Suprapubic skin (tissue), 4 donors: ENCODE measurements around the gene SEMA3F. TPM values are rescaled to one million over a fixed set of nuclear protein-coding genes. Genes with fewer than 3 reads are reported as not detected.

Experiments used
- DNase-seq, 2 donors: peaks; one replicate each; pipeline ENCODE4 v3.0.0-alpha.2; 2019; ENCODE audit warnings: low spot score in 2 of 2
- H3K27ac ChIP-seq: fragments of 200-600 bp; sonication (generic); one replicate; pipeline ENCODE4 v1.5.1; 2019
- H3K27me3 ChIP-seq: fragments of 200-600 bp; sonication (generic); one replicate; pipeline ENCODE4 v1.5.1; 2019
- H3K36me3 ChIP-seq: fragments of 200-600 bp; sonication (generic); one replicate; pipeline ENCODE4 v1.5.1; 2019
- H3K4me1 ChIP-seq: fragments of 200-600 bp; sonication (generic); one replicate; pipeline ENCODE4 v1.5.1; 2019
- H3K4me3 ChIP-seq: fragments of 200-600 bp; sonication (generic); one replicate; pipeline ENCODE4 v1.5.1; 2019; ENCODE audit warnings: mild to moderate bottlenecking
- H3K9me3 ChIP-seq: fragments of 200-600 bp; sonication (generic); one replicate; pipeline ENCODE4 v1.5.1; 2019
- EP300 ChIP-seq: sonication (generic); formaldehyde crosslinking; IDR thresholded peaks from one replicate; pipeline ENCODE4 v1.6.1; 2017; ENCODE audit warnings: antibody characterized with exemption
- POLR2A ChIP-seq, 2 donors: fragments of 450-650 bp; IDR thresholded peaks; one replicate each; pipeline ENCODE4 v1.6.1; 2017; ENCODE audit warnings: antibody characterized with exemption in 2 of 2, mild to moderate bottlenecking in 2 of 2, moderate library complexity in 2 of 2
- POLR2AphosphoS5 ChIP-seq, 3 donors: sonication (generic); formaldehyde crosslinking; IDR thresholded peaks; one replicate each; pipeline ENCODE4 v1.6.1; 2017; ENCODE audit warnings: antibody characterized with exemption in 3 of 3
- WGBS: methylation state at CpG from one replicate; pipeline ENCODE4 v1.1.5; 2018; 5-methylcytosine and 5-hydroxymethylcytosine counted together
- total RNA-seq, 4 donors: library from RNA; depleted of rRNA; stranded (reverse); fragments of >200 nt; gene quantifications; one replicate each; pipeline ENCODE4 v1.1.0, GENCODE V29; 2016
- TF ChIP-seq, protein P1 (sequence below), 2 donors: fragments of 200-600 bp in 1 of 2; fragments of 450-650 bp in 1 of 2; sonication (generic) in 1 of 2; IDR thresholded peaks; one replicate each; pipeline ENCODE4 v1.5.1; 2016 to 2019; ENCODE audit warnings: antibody characterized with exemption in 2 of 2, mild to moderate bottlenecking in 1 of 2, moderate library complexity in 1 of 2

The SEMA3F gene
- total RNA-seq, 4 donors from 2014 or later, result 123 to 188 (median 130) TPM

DNA sequence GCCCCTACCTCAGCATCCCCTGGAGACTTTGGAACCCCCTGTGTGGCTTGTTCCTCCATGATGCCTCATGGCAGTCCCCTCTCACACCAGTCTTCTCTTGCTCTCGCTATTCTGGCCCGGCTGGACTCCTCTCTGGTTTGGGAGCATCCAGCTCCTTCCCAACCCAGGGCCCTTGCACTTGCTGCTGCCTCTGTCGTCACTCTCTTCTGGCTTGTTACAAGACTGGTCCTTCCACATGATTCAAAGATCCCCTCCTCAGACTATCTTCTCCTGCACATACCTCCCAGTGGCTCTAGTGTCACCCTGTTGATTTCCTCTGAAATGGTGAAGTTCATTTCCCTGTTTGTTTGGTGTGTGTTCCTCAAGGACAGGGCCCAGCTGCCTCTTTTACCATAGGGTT is 74.4 kb downstream of the SEMA3F start:
- Histone ChIP-seq H3K9me3 (no peaks in the 10 kb centered on the region), H3K4me1 (peaks cover 47% of the 10 kb centered on the region), H3K27me3 (no peaks in the 10 kb centered on the region), H3K4me3 (no peak overlapping the region), H3K36me3 (no peaks in the 10 kb centered on the region), H3K27ac (peak overlapping the region; percentile 37)
- TF ChIP-seq EP300, result no peak
- no peak for TF ChIP-seq POLR2AphosphoS5 (IDR thresholded peaks at IDR 0.05)
- TF ChIP-seq, protein P1, sequence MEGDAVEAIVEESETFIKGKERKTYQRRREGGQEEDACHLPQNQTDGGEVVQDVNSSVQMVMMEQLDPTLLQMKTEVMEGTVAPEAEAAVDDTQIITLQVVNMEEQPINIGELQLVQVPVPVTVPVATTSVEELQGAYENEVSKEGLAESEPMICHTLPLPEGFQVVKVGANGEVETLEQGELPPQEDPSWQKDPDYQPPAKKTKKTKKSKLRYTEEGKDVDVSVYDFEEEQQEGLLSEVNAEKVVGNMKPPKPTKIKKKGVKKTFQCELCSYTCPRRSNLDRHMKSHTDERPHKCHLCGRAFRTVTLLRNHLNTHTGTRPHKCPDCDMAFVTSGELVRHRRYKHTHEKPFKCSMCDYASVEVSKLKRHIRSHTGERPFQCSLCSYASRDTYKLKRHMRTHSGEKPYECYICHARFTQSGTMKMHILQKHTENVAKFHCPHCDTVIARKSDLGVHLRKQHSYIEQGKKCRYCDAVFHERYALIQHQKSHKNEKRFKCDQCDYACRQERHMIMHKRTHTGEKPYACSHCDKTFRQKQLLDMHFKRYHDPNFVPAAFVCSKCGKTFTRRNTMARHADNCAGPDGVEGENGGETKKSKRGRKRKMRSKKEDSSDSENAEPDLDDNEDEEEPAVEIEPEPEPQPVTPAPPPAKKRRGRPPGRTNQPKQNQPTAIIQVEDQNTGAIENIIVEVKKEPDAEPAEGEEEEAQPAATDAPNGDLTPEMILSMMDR (IDR thresholded peaks at IDR 0.05), result no peak
- TF ChIP-seq POLR2A (IDR thresholded peaks at IDR 0.05), result no peak
- DNase-seq, result no peak
- WGBS, result 67% methylated on average over 1 of the region's 3 CpGs

DNA sequence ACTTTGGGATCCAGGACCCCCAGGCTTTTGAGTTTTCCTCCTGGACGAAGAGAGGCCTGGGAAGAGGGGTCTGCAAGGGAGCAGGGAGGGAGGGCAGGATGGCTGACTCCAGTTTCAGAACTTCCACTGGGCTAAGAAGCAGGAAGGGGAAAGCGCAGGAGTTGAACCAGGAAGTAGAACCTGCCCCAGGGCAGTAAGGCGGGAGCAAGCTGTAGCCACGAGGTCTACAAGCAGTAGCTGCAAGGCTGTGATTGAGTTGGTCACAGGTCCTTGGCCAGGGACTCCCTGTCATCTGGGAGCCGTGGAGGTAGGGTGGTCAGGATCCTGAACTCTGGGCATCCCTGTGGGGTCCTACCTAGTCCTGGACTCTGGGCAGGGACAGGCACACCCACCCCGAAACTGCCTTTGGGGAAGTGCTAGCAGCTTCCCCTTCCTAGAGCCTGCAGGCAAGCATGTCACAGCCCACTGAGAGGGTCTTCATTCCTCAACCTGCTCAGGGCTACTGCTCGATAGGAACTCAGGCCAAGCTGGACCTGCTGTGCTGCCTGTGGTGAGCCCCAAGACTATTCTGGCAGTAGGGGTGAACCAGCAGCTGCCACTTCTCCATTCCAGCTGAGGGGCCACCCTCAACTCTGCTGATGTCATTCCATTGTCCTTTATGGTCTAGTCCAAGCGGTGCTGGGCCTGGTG is 75.1 kb downstream of the SEMA3F start:
- no peak for DNase-seq
- peaks cover 55% of the 10 kb centered on the region for H3K4me1 ChIP-seq
- H3K9me3 ChIP-seq, result no peaks in the 10 kb centered on the region
- WGBS, result 94% methylated on average over 6 of the region's 8 CpGs
- no peaks in the 10 kb centered on the region for H3K27me3 ChIP-seq
- peak overlapping the region; percentile 37 for H3K27ac ChIP-seq
- TF ChIP-seq POLR2A (IDR thresholded peaks at IDR 0.05), result no peak
- no peak for TF ChIP-seq POLR2AphosphoS5 (IDR thresholded peaks at IDR 0.05)
- TF ChIP-seq, protein P1 (IDR thresholded peaks at IDR 0.05), result no peak
- TF ChIP-seq EP300, result no peak
- H3K36me3 ChIP-seq, result no peaks in the 10 kb centered on the region
- no peak overlapping the region for H3K4me3 ChIP-seq

DNA sequence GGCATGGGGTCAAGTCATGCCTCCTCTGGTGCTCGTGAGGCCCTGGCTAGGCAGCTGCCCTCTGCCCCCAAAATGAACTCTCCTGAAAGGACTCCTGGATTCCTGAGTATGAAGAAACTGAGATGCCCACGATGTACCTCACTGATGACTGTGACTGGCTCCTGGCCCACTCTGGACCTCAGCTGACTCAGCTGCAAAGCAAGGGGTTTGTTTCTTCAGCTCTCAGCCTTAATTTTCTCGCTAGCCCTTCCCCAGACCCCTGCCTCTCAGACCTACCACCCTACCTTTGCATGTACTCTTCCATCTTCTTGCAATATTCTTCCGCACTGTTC is 75.6 kb downstream of the SEMA3F start:
- no peak overlapping the region for H3K4me3 ChIP-seq
- no peaks in the 10 kb centered on the region for H3K9me3 ChIP-seq
- DNase-seq, result no peak
- no peaks in the 10 kb centered on the region for H3K27me3 ChIP-seq
- no peak for TF ChIP-seq POLR2AphosphoS5 (IDR thresholded peaks at IDR 0.05)
- H3K27ac ChIP-seq, result no peak overlapping the region
- no peaks in the 10 kb centered on the region for H3K36me3 ChIP-seq
- 88% methylated on average over 4 of the region's 4 CpGs for WGBS
- peaks cover 57% of the 10 kb centered on the region for H3K4me1 ChIP-seq

DNA sequence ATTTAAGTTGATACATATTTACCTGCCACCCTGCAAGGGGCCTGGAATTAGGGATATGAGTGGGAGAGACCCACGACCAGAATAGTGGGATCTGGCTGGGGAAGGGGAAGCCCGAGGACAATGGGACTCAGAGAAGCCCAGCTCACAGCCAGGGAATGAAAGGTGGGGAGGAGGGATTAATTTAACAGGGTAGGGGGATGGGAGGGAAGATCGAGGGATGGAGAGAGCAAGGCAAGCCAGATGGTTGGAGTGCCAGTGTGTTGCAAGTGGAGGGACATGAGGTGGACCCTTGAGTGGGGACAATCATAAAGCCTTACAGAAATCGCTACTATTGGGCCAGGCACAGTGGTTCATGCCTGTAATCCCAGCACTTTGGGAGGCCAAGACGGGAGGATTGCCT is 76.5 kb downstream of the SEMA3F start:
- Histone ChIP-seq H3K36me3 (no peaks in the 10 kb centered on the region), H3K27ac (no peak overlapping the region), H3K4me1 (peaks cover 52% of the 10 kb centered on the region), H3K27me3 (no peaks in the 10 kb centered on the region), H3K9me3 (no peaks in the 10 kb centered on the region), H3K4me3 (no peak overlapping the region)
- TF ChIP-seq EP300 (no peak), POLR2AphosphoS5 (IDR thresholded peaks at IDR 0.05) (no peak), POLR2A (IDR thresholded peaks at IDR 0.05) (no peak)
- TF ChIP-seq, protein P1 (IDR thresholded peaks at IDR 0.05), result no peak
- 85% methylated on average over 5 of the region's 5 CpGs for WGBS
- DNase-seq, result no peak

DNA sequence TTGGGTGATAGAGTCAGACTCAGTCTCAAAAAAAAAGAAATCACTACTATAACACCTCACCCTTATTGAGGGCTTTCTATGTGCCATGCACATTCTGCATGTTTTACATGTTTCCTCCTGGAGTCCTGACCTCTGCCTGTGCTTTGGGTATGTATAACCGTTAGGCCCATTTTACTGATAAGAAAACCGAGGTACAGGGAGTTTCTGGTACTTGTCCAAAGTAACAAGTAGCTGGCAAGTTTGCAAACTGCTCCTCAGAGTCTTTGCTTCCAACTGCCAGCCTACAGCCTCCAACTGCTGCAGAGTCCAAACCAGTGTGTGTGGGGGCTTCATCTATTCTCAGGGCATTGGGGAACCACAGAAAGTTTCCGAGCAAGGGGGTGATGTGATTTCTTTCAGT is 77.2 kb downstream of the SEMA3F start:
- H3K4me1 ChIP-seq, result peaks cover 52% of the 10 kb centered on the region
- H3K27ac ChIP-seq, result no peak overlapping the region
- DNase-seq, result no peak
- 80% methylated on average over 3 of the region's 3 CpGs for WGBS
- no peak overlapping the region for H3K4me3 ChIP-seq
- no peaks in the 10 kb centered on the region for H3K9me3 ChIP-seq
- TF ChIP-seq, protein P1 (IDR thresholded peaks at IDR 0.05), result no peak
- TF ChIP-seq POLR2A (IDR thresholded peaks at IDR 0.05) (no peak), POLR2AphosphoS5 (IDR thresholded peaks at IDR 0.05) (no peak)
- no peaks in the 10 kb centered on the region for H3K27me3 ChIP-seq
- no peaks in the 10 kb centered on the region for H3K36me3 ChIP-seq

DNA sequence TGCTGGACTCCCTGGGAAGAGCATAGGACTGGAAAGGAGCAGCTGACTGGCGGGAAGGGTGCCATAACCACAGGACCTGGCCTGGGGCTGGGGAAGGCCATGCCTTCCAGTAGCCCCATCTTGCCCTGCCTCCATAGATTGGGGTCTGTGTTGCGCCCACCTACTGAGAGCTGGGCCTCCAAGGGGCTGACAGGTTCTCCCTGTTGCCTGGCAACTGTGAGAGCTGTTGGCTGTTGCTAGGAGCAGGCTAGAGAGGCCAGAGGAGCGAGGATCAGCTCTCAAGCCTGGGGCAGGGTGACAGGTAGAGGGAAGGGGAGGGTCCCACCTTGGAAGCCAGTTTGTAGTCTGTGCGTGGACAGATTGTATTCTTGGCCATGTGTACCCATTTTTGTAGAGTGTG is 78.1 kb downstream of the SEMA3F start:
- Histone ChIP-seq H3K4me3 (no peak overlapping the region), H3K4me1 (peaks cover 53% of the 10 kb centered on the region), H3K27ac (no peak overlapping the region)

More for the DNA sequence above, 78.1 kb downstream of the SEMA3F start:
- 81% methylated on average over 4 of the region's 4 CpGs for WGBS
- H3K27me3 ChIP-seq, result no peaks in the 10 kb centered on the region
- TF ChIP-seq POLR2AphosphoS5 (IDR thresholded peaks at IDR 0.05), result no peak
- TF ChIP-seq POLR2A (IDR thresholded peaks at IDR 0.05), result no peak
- no peak for TF ChIP-seq EP300
- TF ChIP-seq, protein P1 (IDR thresholded peaks at IDR 0.05), result no peak
- H3K9me3 ChIP-seq, result no peaks in the 10 kb centered on the region
- H3K36me3 ChIP-seq, result no peaks in the 10 kb centered on the region
- no peak for DNase-seq
